MCF 10A (cell line): ENCODE data around the gene SERPINA4. TPM values are rescaled to one million over a fixed set of nuclear protein-coding genes. Genes with fewer than 3 reads are reported as not detected.
A peak's percentile ranks its signal among the peaks of the same experiment; 100 is the strongest.

Experiments used
- BruUV-seq: library from RNA; stranded (reverse); fragments of 400-500 nt; replicated peaks from 2 replicates; lab custom pipeline; 2021; lab: Mats Ljungman, UMichigan
- CTCF ChIA-PET: fragments of 300-600 bp; sonication (Branson Sonifier 250); formaldehyde crosslinking; extraction: SDS; loops from one replicate; lab custom pipeline; 2021; ENCODE audit warnings: antibody characterized with exemption, inconsistent platforms; lab: Yijun Ruan, JAX
- POLR2A ChIA-PET: fragments of 300-600, 350-650 bp; sonication (Branson Sonifier 250); formaldehyde crosslinking; extraction: SDS; loops from one replicate; lab custom pipeline; 2020; ENCODE audit warnings: antibody characterized with exemption, inconsistent platforms; lab: Yijun Ruan, JAX
- DNase-seq: peaks from one replicate; pipeline ENCODE4 v3.0.0-alpha.2; 2018; ENCODE audit not compliant: unreplicated experiment
- H3K27ac Mint-ChIP-seq: one replicate; pipeline ENCODE4 v1.8.0; 2022; ENCODE audit warnings: mild to moderate bottlenecking, low read depth, mixed read lengths; ENCODE audit not compliant: unreplicated experiment
- H3K27me3 Mint-ChIP-seq: one replicate; pipeline ENCODE4 v1.8.0; 2022; ENCODE audit warnings: mixed read lengths; ENCODE audit not compliant: insufficient read depth, unreplicated experiment
- H3K36me3 Mint-ChIP-seq: one replicate; pipeline ENCODE4 v1.8.0; 2022; ENCODE audit warnings: mild to moderate bottlenecking, moderate library complexity, mixed read lengths; ENCODE audit not compliant: insufficient read depth, unreplicated experiment
- H3K4me1 Mint-ChIP-seq: one replicate; pipeline ENCODE4 v1.8.0; 2022; ENCODE audit warnings: mixed read lengths; ENCODE audit not compliant: insufficient read depth, unreplicated experiment
- H3K4me3 Mint-ChIP-seq: one replicate; pipeline ENCODE4 v1.8.0; 2022; ENCODE audit warnings: mild to moderate bottlenecking, moderate library complexity, mixed read lengths; ENCODE audit not compliant: unreplicated experiment
- H3K9me3 Mint-ChIP-seq: one replicate; pipeline ENCODE4 v1.8.0; 2022; ENCODE audit warnings: mixed read lengths; ENCODE audit not compliant: unreplicated experiment
- CTCF ChIP-seq: fragments of 200-600 bp; IDR thresholded peaks from one replicate; pipeline ENCODE4 v1.8.0; 2022; ENCODE audit warnings: antibody characterized with exemption, mild to moderate bottlenecking; ENCODE audit not compliant: unreplicated experiment
- intact Hi-C: fragments of 100-400 bp; cut with micrococcal nuclease; formaldehyde crosslinking; loops from 2 replicates; pipeline ENCODE4 v1.14.1; 2022
- total RNA-seq: library from RNA; stranded (reverse); gene quantifications from 2 replicates; pipeline ENCODE4 v1.2.3, GENCODE V29; 2022

Gene SERPINA4
- total RNA-seq, 1 experiment from 2014 or later: not detected

- Mint-ChIP-seq H3K9me3 (no peaks in the 10 kb centered on the region), H3K27ac (no peak overlapping the region), H3K36me3 (no peaks in the 10 kb centered on the region), H3K4me1 (peaks cover 8% of the 10 kb centered on the region), H3K27me3 (no peaks in the 10 kb centered on the region), H3K4me3 (no peak overlapping the region)
- BruUV-seq: no TSS peak
- DNase-seq: no peak
- POLR2A ChIA-PET: interaction anchor here (3.1 kb wide), 1 partner anchor 17 kb away, joined by 12 read pairs; no protein-coding TSS in a partner anchor
- CTCF ChIA-PET: interaction anchor here (2.1 kb wide), 1 partner anchor 33 kb away, joined by 13 read pairs; no protein-coding TSS in a partner anchor
- intact Hi-C loops: no loop called here
- no peak for TF ChIP-seq CTCF
Observed at GRCh38 chr14:94582199-94582750, 21.0 kb downstream of the SERPINA4 start.

GRCh38 chr14:94582851-94583250, 21.6 kb downstream of the SERPINA4 start:
- H3K4me3 Mint-ChIP-seq: no peak overlapping the region
- BruUV-seq: no TSS peak
- no peaks in the 10 kb centered on the region for H3K27me3 Mint-ChIP-seq
- CTCF ChIA-PET: interaction anchor here (1.5 to 2.1 kb wide), 3 partner anchors 33 to 149 kb away, joined by 3 to 13 read pairs (median 6); no protein-coding TSS in a partner anchor
- no peaks in the 10 kb centered on the region for H3K36me3 Mint-ChIP-seq
- intact Hi-C loops: no loop called here
- TF ChIP-seq CTCF: no peak
- peaks cover 8% of the 10 kb centered on the region for H3K4me1 Mint-ChIP-seq
- no peaks in the 10 kb centered on the region for H3K9me3 Mint-ChIP-seq
- DNase-seq: peak; percentile 36
- no peak overlapping the region for H3K27ac Mint-ChIP-seq
- POLR2A ChIA-PET: interaction anchor here (1.4 to 3.1 kb wide), 3 partner anchors 16 to 28 kb away, joined by 3 to 12 read pairs (median 5); no protein-coding TSS in a partner anchor

- Mint-ChIP-seq H3K9me3 (no peaks in the 10 kb centered on the region), H3K4me3 (no peak overlapping the region), H3K27ac (no peak overlapping the region), H3K27me3 (no peaks in the 10 kb centered on the region), H3K4me1 (peaks cover 8% of the 10 kb centered on the region), H3K36me3 (no peaks in the 10 kb centered on the region)
- no TSS peak for BruUV-seq
- DNase-seq: no peak
- TF ChIP-seq CTCF: no peak
- ChIA-PET CTCF (interaction anchor here (0.6 to 2.1 kb wide), 6 partner anchors 15 to 1547 kb away, joined by 3 to 13 read pairs (median 4); no protein-coding TSS in a partner anchor), POLR2A (interaction anchor here (1.0 to 3.1 kb wide), 4 partner anchors 15 to 27 kb away, joined by 3 to 12 read pairs (median 4); partner anchors contain the start of gene SERPINA4)
- intact Hi-C loops: no loop called here
Observed at GRCh38 chr14:94583557-94583956, 22.3 kb downstream of the SERPINA4 start.

GRCh38 chr14:94584591-94585280, 23.5 kb downstream of the SERPINA4 start:
- Mint-ChIP-seq H3K27me3 (no peaks in the 10 kb centered on the region), H3K4me3 (no peak overlapping the region), H3K9me3 (no peaks in the 10 kb centered on the region), H3K27ac (no peak overlapping the region), H3K4me1 (peaks cover 8% of the 10 kb centered on the region), H3K36me3 (no peaks in the 10 kb centered on the region)
- ChIA-PET CTCF (interaction anchor here (0.6 to 1.6 kb wide), 4 partner anchors 14 to 96 kb away, joined by 3 to 6 read pairs (median 4); no protein-coding TSS in a partner anchor), POLR2A (interaction anchor here (0.8 to 1.6 kb wide), 3 partner anchors 14 to 26 kb away, joined by 3 to 5 read pairs (median 4); partner anchors contain the start of gene SERPINA4)
- no peak for TF ChIP-seq CTCF
- no TSS peak for BruUV-seq
- no peak for DNase-seq
- intact Hi-C loops: no loop called here
